ENCODE results near the gene TBL1XR1. TPM values are rescaled to one million over a fixed set of nuclear protein-coding genes. Genes with fewer than 3 reads are reported as not detected.
A peak's percentile ranks its signal among the peaks of the same experiment; 100 is the strongest.

TBL1XR1 gene
- total and polyA plus RNA-seq, 2 of the 13 experiments (the other 11 are each of a cell fraction or from before 2014, with no cell fraction given), result 57.7 to 62.5 TPM

- TF ChIP-seq ZNF775 (CRISPR knock-in tag; IDR thresholded peaks at IDR 0.05; ENCODE audit: borderline replicate concordance) (no peak), ZBTB3 (CRISPR knock-in tag; IDR thresholded peaks at IDR 0.05; ENCODE audit: borderline replicate concordance, low read depth) (no peak)
Measured at GRCh38 chr3:177150970-177151627, 46.2 kb downstream of the TBL1XR1 start (continued).

- DNase-seq (ENCODE audit: low spot score) (peak; percentile 59), FAIRE-seq (peak; percentile 30), ATAC-seq (peak; percentile 94)
- Histone ChIP-seq H2AFZ (ENCODE audit: low read length) (no peak overlapping the region), H3K27ac (ENCODE audit: extremely low read length, insufficient read depth, low read length) (peak overlapping the region; percentile 57), H3K4me1 (ENCODE audit: insufficient read depth, low read length) (peaks cover 52% of the 10 kb centered on the region), H3K4me2 (ENCODE audit: low read depth, low read length) (peak overlapping the region; percentile 60), H3K9ac (ENCODE audit: insufficient read depth, low read depth, low read length) (peak overlapping the region; percentile 29; the same call in 1 of the 2 replicates), H3K4me3 (replicated peaks in 1 of 3; ENCODE audit: insufficient read depth in 1 of 3, low read depth in 2 of 3, low read length in 3 of 3) (peak overlapping the region in 1 of 3 experiments; percentile 13; a peak in 1 of 6 replicates), H4K20me1 (ENCODE audit: insufficient read depth, low read length) (peaks cover 53% of the 10 kb centered on the region), H3K36me3 (replicated peaks in 1 of 2; ENCODE audit: control insufficient read depth in 1 of 2, insufficient read depth in 2 of 2, low read length in 2 of 2) (no peaks in the 10 kb centered on the region; a peak in 1 of 5 replicates), H3K9me3 (ENCODE audit: low read length) (no peaks in the 10 kb centered on the region), H3K79me2 (ENCODE audit: insufficient read depth, low read length) (peaks cover 97% of the 10 kb centered on the region), H3K27me3 (ENCODE audit: control insufficient read depth in 1 of 2, insufficient read depth in 2 of 2, low read length in 2 of 2) (no peaks in the 10 kb centered on the region)
- intact Hi-C loops (cut with micrococcal nuclease; ENCODE audit: unreplicated experiment), result loop anchor here (5.0 kb wide), 1 partner anchor 47 kb away; the partner anchor contains the start of gene TBL1XR1
- CTCF ChIA-PET (ENCODE audit: low intra/inter-chr PET ratio, low total read pairs), result no interaction called here
- in situ Hi-C loops (cut with HindIII; ENCODE audit: extremely low pct_ligation_motif_present, low pct_unique_long_range_greater_than_20kb), result no loop called here
- no TSS peak for BruUV-seq (replicated peaks)
- POLR2A ChIA-PET, result interaction anchor here (1.2 kb wide), 1 partner anchor 47 kb away, joined by 3 read pairs; the partner anchor contains the start of gene TBL1XR1
- WGBS (ENCODE audit: low lambda C conversion rate), result 7% methylated on average over 3 of the region's 3 CpGs
- TF ChIP-seq STAT6 (CRISPR knock-in tag; IDR thresholded peaks at IDR 0.05; ENCODE audit: borderline replicate concordance) (0 out of 2 replicates have a peak, but pooled peaks have one; percentile 34), ZNF776 (CRISPR knock-in tag; IDR thresholded peaks at IDR 0.05) (no peak), ZNF124 (CRISPR knock-in tag; IDR thresholded peaks at IDR 0.05) (no peak), CBX5 (CRISPR knock-in tag; IDR thresholded peaks at IDR 0.05; ENCODE audit: borderline replicate concordance) (no peak), NCOR1 (IDR thresholded peaks at IDR 0.05; ENCODE audit: borderline replicate concordance, low read length) (peak; percentile 65; the same call in 1 of the 2 replicates), SOX6 (IDR thresholded peaks at IDR 0.05) (no peak), SOX6 (CRISPR knock-in tag; IDR thresholded peaks at IDR 0.05) (0 out of 2 replicates have a peak, but pooled peaks have one; percentile 20), GABPB1 (CRISPR knock-in tag; IDR thresholded peaks at IDR 0.05) (no peak), HNF4A (CRISPR knock-in tag; IDR thresholded peaks at IDR 0.05) (peak; percentile 53), NFKB2 (CRISPR knock-in tag; IDR thresholded peaks at IDR 0.05; ENCODE audit: borderline replicate concordance) (no peak), PHB2 (IDR thresholded peaks at IDR 0.05; ENCODE audit: partially characterized antibody) (no peak), ZFX (CRISPR knock-in tag; IDR thresholded peaks at IDR 0.05; ENCODE audit: low read depth) (0 out of 2 replicates have a peak, but pooled peaks have one; percentile 19), ZBTB2 (CRISPR knock-in tag; IDR thresholded peaks at IDR 0.05; ENCODE audit: low read depth) (no peak), FOXA3 (CRISPR knock-in tag; IDR thresholded peaks at IDR 0.05) (0 out of 2 replicates have a peak, but pooled peaks have one; percentile 5), ZKSCAN1 (IDR thresholded peaks at IDR 0.05; ENCODE audit: low read length) (no peak), TEAD3 (CRISPR knock-in tag; optimal IDR thresholded peaks at IDR 0.05; ENCODE audit: borderline replicate concordance) (peak; percentile 71), KLF15 (CRISPR knock-in tag; IDR thresholded peaks at IDR 0.05; ENCODE audit: borderline replicate concordance) (no peak)
Measured at GRCh38 chr3:177150218-177150916, 46.9 kb downstream of the TBL1XR1 start.
